Adrenal gland (tissue), 12 donors: ENCODE data around the gene RCBTB1. TPM values are rescaled to one million over a fixed set of nuclear protein-coding genes. Genes with fewer than 3 reads are reported as not detected.

Source experiments
- DNase-seq, 7 donors: peaks; one replicate each; pipeline ENCODE4 v3.0.0-alpha.2; 2019 to 2020
- H3K27ac ChIP-seq, 5 donors: fragments of 200-600 bp; sonication (generic) in 4 of 5; 1 replicate in 3 of 5; 2 replicates in 2 of 5; pipeline versions ENCODE4 v1.5.1 to v1.8.0; 2016 to 2020; ENCODE audit warnings: mild to moderate bottlenecking in 1 of 5
- H3K27me3 ChIP-seq: fragments of 200-600 bp; 2 replicates; pipeline ENCODE4 v1.8.0; 2021
- H3K36me3 ChIP-seq, 2 donors: fragments of 200-600 bp; replicated peaks in 1 of 2; 1 replicate in 1 of 2; 2 replicates in 1 of 2; pipeline versions ENCODE4 v1.5.1 to v1.8.0; 2018 to 2022
- H3K4me1 ChIP-seq, 2 donors: fragments of 200-600 bp; replicated peaks in 1 of 2; 1 replicate in 1 of 2; 2 replicates in 1 of 2; pipeline versions ENCODE4 v1.5.1 to v1.8.0; 2018 to 2021
- H3K4me3 ChIP-seq, 4 donors: fragments of 200-600 bp; sonication (generic) in 3 of 4; one replicate each; pipeline ENCODE4 v1.5.1; 2016 to 2018
- H3K9me3 ChIP-seq, 3 donors: fragments of 200-600 bp; sonication (generic) in 1 of 3; replicated peaks in 1 of 3; 1 replicate in 2 of 3; 2 replicates in 1 of 3; pipeline versions ENCODE4 v1.5.1 to v1.8.0; 2016 to 2021
- POLR2A ChIP-seq, 2 donors: fragments of 450-650 bp; IDR thresholded peaks; one replicate each; pipeline ENCODE4 v1.6.1; 2017; ENCODE audit warnings: antibody characterized with exemption in 2 of 2, mild to moderate bottlenecking in 2 of 2, moderate library complexity in 1 of 2
- WGBS, 4 donors: extraction: QIAGEN DNeasy Blood & Tissue Kit in 2 of 4; methylation state at CpG; one replicate each; pipeline versions ENCODE4 v1.1.5 to v1.1.7; 2013 to 2017; 5-methylcytosine and 5-hydroxymethylcytosine counted together
- intact Hi-C, 2 donors: fragments of 100-400 bp; cut with DNase I; formaldehyde crosslinking; loops; one replicate each; pipeline versions ENCODE4 v1.14.1 to v1.15.0; 2022 to 2023
- polyA plus RNA-seq, 3 donors: library from polyadenylated mRNA; stranded (reverse); fragments of 200-250 nt in 2 of 3; fragments of 350-450 nt in 1 of 3; fragmentation: Illumina TruSeq in 1 of 3; extraction: RNeasy Lipid Tissue Mini Kit (QIAGEN cat#74804) in 1 of 3; gene quantifications; one replicate each; pipeline ENCODE4 v1.2.3, GENCODE V29; 2013 to 2014
- total RNA-seq, 9 donors: library from RNA; depleted of rRNA in 4 of 9; stranded (reverse); fragments of >200 nt in 4 of 9; fragments of 120-200 nt in 1 of 9; fragmentation: NEBNext Ultra II Directional in 1 of 9; extraction: Animal tissue kit (Norgen Biotek cat#: 25700) in 1 of 9; gene quantifications; one replicate each; pipeline versions ENCODE4 v1.1.0 to v1.2.4, GENCODE V29; 2013 to 2023
- TF ChIP-seq, protein P1 (sequence below), 6 experiments: fragments of 450-650 bp in 4 of 6; fragments of 200-600 bp in 2 of 6; sonication (generic) in 1 of 6; IDR thresholded peaks; 1 replicate in 5 of 6; 2 replicates in 1 of 6; pipeline versions ENCODE4 v1.5.1 to v1.8.0; 2016 to 2021; ENCODE audit warnings: antibody characterized with exemption in 6 of 6, mild to moderate bottlenecking in 2 of 6, moderate library complexity in 1 of 6
- donor health status: healthy with polysubstance abuse.
- donor health status: Bipolar disorder and iron deficiency.
- donor health status: DM: yes; HTN: yes; CAD: no.
- donor health status: DM: no; HTN: no; CAD: no.
- donor health status: DM: no; HTN: no; CAD: no.
- donor health status: DM: yes; HTN: yes; CAD: no.

RCBTB1 gene
- total and polyA plus RNA-seq, 12 donors, result 11.7 to 87.5 (median 29.4) TPM

DNA sequence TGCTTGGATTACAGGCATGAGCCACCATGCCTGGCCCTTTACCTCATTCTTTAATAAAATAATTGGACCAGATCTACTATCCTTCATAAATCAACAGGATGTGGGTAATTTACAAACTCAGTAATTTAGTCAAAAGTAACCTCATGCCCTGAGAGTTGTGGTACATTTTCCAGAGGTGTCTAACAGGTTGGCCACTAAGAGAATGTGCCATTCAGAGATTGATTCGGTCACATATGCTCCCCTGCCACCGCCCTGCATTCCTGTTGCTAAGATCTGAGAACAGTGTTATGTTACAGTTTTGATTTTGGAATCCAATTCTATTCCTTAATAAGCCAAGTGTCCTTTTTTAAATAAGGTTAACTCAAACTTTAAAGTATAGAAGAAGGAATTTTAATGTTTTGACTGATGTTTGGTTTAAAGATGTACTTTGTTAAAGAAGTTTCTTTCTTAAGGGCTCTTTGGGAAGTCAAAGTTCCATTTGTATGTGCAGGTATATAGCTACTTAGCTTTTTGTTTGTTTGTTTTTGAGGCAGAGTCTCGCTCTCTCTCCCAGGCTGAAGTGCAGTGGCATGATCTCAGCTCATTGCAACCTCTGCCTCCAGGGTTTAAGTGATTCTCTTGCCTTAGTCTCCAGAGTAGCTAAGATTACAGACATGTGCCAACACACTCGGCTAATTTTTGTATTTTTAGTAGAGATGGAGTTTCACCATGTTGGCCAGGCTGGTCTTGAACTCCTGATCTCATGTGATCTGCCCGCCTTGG is 60.4 kb downstream of the RCBTB1 start:
- no peak for DNase-seq
- WGBS, 4 donors, result 93 to 98% (median 96%) methylated on average over 5 of the region's 5 CpGs
- intact Hi-C loops, result no loop called here
- Histone ChIP-seq H3K27me3 (no peaks in the 10 kb centered on the region), H3K4me3 (no peak overlapping the region), H3K36me3 (peaks cover 0 to 16% of the 10 kb centered on the region in 2 donors), H3K27ac (no peak overlapping the region), H3K4me1 (peaks cover 0 to 22% of the 10 kb centered on the region in 2 donors), H3K9me3 (no peaks in the 10 kb centered on the region)
- no peak for TF ChIP-seq POLR2A (IDR thresholded peaks at IDR 0.05)
- TF ChIP-seq, protein P1, sequence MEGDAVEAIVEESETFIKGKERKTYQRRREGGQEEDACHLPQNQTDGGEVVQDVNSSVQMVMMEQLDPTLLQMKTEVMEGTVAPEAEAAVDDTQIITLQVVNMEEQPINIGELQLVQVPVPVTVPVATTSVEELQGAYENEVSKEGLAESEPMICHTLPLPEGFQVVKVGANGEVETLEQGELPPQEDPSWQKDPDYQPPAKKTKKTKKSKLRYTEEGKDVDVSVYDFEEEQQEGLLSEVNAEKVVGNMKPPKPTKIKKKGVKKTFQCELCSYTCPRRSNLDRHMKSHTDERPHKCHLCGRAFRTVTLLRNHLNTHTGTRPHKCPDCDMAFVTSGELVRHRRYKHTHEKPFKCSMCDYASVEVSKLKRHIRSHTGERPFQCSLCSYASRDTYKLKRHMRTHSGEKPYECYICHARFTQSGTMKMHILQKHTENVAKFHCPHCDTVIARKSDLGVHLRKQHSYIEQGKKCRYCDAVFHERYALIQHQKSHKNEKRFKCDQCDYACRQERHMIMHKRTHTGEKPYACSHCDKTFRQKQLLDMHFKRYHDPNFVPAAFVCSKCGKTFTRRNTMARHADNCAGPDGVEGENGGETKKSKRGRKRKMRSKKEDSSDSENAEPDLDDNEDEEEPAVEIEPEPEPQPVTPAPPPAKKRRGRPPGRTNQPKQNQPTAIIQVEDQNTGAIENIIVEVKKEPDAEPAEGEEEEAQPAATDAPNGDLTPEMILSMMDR (IDR thresholded peaks at IDR 0.05), result no peak

DNA sequence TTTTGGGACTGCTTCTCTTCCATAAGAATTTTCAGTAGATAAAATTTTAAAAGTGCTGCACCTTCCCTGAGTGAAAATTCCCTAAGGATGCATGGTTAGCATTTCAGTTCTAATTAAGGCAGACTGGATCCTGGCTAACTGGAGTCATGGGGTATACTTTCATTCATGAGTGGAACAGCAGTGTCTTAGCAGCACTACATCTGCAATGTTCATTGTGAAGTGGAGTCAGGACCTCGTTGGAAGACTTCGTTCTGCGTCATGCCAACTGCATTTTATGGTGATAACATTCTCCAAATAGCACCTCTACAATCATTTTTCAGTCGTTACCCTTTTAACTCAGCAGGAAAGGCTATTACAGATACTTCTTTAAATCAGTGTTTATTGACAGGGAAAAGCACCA is 64.1 kb downstream of the RCBTB1 start:
- Histone ChIP-seq H3K36me3 (peaks cover 0 to 14% of the 10 kb centered on the region in 2 donors), H3K4me1 (peaks cover 0 to 4% of the 10 kb centered on the region in 2 donors), H3K27ac (no peak overlapping the region), H3K9me3 (no peaks in the 10 kb centered on the region), H3K27me3 (no peaks in the 10 kb centered on the region), H3K4me3 (no peak overlapping the region)
- intact Hi-C loops, result no loop called here
- 79 to 91% (median 86%) methylated on average over 4 of the region's 4 CpGs for WGBS, 4 donors
- no peak for DNase-seq
- TF ChIP-seq POLR2A (IDR thresholded peaks at IDR 0.05), result no peak
- TF ChIP-seq, protein P1 (IDR thresholded peaks at IDR 0.05), result no peak

DNA sequence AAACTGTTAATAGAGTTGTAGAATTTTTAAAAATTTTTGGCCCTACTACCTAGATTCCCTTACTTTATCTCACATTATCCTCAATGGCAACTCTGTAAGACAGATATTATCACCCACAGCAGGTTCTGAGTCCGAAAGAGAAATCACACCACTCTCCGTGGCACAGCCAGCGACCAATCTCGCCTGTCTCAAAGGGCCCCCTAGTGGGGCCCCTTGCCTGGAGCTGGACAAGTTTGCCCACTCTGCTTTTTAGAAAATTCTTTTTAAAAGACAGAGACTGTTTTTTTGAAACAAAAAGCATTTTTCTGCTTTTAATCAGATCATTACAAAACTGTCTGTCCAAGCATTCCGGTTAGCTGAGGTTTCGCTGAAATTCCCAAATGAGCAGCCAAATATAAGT is 67.9 kb downstream of the RCBTB1 start:
- WGBS, 4 donors, result 71 to 87% (median 85%) methylated on average over 6 of the region's 6 CpGs
- no peak overlapping the region for H3K27ac ChIP-seq
- no peaks in the 10 kb centered on the region for H3K27me3 ChIP-seq
- no peak overlapping the region for H3K4me3 ChIP-seq
- peaks cover 0 to 31% of the 10 kb centered on the region in 2 donors for H3K36me3 ChIP-seq
- H3K4me1 ChIP-seq, result peaks cover 0 to 8% of the 10 kb centered on the region in 2 donors
- no peaks in the 10 kb centered on the region for H3K9me3 ChIP-seq
- intact Hi-C loops, result no loop called here
- no peak for DNase-seq
- TF ChIP-seq, protein P1 (IDR thresholded peaks at IDR 0.05), result no peak
- no peak for TF ChIP-seq POLR2A (IDR thresholded peaks at IDR 0.05)

DNA sequence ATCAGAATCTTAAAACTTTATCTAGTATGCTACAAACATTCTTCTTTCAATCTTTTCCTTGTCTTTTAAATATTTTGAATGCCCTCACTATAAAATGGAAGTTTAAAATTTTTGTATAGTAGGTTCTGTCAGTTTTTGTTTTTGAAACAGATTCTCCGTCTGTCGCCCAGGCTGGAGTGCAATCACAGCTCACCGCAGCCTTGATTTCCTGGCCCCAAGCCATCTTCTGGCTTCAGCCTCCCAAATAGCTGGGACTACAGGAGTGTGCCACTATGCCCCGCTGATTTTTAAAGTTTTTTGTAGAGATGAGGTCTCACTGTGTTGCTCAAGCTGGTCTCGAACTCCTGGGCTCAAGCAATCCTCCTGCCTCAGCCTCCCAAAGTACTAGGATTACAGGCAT is 68.9 kb downstream of the RCBTB1 start:
- Histone ChIP-seq H3K27ac (peak overlapping the region in 1 of 5 donors; percentile 10), H3K4me1 (peaks cover 0 to 8% of the 10 kb centered on the region in 2 donors), H3K27me3 (no peaks in the 10 kb centered on the region), H3K36me3 (peaks cover 0 to 31% of the 10 kb centered on the region in 2 donors), H3K4me3 (no peak overlapping the region), H3K9me3 (no peaks in the 10 kb centered on the region)
- intact Hi-C loops, result no loop called here
- TF ChIP-seq POLR2A (IDR thresholded peaks at IDR 0.05), result no peak
- TF ChIP-seq, protein P1 (IDR thresholded peaks at IDR 0.05), result no peak
- DNase-seq, result peak; percentile 56 to 75 (median 67)
- WGBS, 4 donors, result 45 to 52% (median 48%) methylated on average over 5 of the region's 5 CpGs
